GM21526 (cell line): ENCODE results near the gene POLE.

Experiments used
- ATAC-seq: cut with Tn5 transposase; IDR thresholded peaks from one replicate; pipeline ENCODE4 v1.9.1; 2021; ENCODE audit warnings: moderate library complexity; ENCODE audit not compliant: unreplicated experiment, low FRiP score

POLE gene

DNA sequence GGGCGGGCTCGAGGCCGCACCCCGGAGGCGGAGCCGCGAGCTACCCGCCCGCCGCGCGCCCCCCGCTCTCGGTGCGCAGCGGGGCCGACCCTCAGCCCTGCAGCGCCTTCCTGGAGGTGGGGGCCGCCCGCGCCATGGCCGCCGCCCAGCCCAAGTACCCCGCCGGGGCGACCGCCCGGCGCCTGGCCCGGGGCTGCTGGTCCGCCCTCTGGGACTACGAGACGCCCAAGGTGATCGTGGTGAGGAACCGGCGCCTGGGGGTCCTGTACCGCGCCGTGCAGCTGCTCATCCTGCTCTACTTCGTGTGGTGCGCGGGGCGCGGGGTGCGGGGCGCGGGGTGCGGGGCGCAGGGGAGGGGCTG lies 68.5 kb downstream of the POLE start, which contains the start of gene P2RX2:
P2RX2 (plus strand) TSS at position 94 of the 361 bp plus-strand sequence; CDS start at position 135, 41 bp downstream.
- ATAC-seq: no peak

DNA sequence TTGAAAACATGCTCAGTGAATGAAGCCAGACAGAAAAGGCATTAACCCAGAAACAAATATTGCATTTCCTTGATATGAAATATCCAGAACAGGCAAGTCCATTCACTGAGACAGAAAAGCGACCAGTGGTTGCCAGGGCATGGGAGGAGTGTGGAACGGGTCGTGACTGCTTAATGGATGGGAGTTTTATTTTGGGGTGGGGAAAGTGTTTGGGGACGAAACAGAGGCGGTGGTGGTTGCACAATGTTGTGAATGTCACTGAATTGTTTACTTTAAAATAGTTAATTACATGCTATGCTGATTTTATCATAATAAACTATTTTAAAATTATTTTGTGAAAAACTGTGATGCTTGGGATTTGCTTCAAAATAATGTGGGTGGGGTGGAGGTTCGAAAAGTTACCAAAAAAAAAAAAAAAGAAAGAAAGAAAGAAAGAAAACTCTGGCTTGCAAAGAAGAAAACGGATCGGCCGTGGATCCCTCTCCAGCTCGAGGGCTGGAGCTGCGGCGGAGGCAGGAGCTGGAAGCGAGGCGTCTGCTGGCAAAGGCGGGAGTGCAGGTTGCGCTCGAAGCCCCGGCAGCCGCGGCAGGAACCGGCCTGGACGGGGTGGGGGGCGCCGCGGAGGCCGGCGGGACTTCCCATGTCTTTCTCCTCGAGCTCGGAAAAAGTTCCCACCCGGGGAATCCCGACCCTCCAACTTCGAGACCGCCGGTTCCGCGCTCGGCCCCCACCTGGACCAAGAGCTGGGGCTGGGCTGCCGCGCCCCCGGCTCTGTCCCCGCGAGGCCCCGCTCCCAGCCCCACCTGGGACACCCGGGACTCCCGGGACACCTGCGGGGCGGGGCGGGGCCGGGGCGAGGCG lies 69.1 kb downstream of the POLE start:
- ATAC-seq: no peak

DNA sequence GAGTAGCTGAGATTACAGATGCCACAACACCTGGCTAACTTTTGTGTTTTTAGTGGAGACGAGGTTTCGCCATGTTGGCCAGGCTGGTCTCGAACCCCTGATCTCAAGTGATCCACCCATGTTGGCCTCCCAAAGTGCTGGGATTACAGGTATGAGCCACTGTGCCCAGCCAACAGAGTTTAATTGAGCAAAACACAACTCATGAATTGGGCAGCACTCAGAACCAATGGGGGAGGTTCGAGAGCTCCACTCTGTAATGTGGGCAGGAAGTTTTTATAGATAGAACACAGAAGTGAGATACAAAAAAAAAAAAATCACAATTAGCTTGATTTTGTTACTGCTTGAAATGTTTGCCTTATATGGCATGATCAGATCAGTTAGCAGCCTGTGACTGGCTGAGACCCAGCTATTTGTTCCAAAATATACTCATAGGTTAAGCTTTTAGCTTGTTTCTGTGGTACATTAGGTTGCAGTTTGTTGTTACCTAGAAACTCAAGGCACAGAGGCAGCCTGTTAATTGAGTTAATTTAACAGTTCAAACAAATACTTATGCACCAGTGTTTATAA lies 69.9 kb downstream of the POLE start:
- ATAC-seq: no peak

DNA sequence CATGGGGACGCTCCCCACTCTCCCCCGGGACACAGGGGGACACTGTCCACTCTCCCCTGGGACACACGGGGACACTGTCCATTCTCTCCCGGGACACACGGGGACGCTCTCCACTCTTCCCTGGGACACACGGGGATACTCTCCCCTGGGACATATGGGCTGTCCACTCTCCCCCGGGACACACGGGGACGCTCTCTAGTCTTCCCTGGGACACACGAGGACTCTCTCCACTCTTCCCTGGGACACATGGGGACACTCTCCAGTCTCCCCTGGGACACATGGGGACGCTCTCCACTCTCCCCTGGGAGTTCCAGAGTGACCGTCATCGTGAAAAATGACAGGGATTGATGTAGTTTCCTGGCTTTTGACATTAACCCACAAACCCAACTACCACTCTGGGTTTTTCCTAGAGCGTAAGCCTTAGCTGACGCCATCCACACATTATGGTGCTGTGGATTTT lies 71.5 kb downstream of the POLE start:
- ATAC-seq: no peak

DNA sequence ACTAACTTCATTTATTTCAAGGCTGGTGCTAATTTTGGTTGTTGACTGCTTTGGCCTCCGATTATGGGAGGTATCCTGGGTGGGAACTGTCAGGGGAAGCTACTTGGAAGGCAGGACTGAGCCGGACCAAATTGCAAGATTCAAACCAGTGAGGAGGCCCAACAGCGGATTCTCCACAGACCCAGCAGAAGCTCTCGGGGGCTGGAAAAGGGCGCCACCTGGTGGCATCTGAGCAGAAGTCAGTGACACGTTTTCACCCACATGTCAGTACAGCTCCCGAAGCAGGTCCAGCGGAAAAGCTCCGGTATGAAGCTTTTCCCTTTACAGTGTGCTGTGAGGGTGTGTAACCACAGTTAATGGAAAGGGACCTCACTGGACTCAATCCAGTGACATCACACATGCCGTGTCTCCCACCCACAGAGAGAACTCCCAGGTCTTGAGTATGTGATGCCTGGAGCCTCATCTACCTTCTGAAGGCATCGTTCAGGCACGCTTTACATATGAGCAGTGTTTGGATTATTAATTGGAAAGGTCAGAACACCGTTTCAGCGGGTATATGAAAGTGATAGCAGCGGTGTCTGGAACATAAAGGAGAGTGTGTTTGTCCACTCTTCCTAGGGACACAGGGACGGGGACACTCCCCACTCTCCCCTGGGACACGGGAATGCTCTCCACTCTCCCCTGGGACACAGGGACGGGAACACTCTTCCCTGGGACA lies 72.1 kb downstream of the POLE start:
- ATAC-seq: no peak

DNA sequence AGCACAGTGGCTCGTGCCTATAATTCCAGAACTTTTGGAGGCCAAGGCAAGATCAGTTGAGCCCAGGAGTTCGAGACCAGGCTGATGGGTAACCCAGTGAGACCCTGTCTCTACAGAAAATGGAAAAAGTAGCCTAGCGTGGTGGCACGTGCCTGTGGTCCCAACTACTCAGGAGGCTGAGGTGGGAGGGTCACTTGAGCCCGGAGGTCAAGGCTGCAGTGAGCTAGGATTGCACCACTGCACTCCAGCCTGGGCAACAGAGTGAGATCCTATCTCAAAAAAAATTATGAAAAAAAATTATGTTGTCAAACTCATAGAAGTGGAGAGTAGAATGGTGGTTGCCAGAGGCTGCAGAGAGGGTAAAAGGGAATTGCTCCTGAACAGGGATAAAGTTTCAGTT lies 73.1 kb downstream of the POLE start:
- no peak for ATAC-seq

DNA sequence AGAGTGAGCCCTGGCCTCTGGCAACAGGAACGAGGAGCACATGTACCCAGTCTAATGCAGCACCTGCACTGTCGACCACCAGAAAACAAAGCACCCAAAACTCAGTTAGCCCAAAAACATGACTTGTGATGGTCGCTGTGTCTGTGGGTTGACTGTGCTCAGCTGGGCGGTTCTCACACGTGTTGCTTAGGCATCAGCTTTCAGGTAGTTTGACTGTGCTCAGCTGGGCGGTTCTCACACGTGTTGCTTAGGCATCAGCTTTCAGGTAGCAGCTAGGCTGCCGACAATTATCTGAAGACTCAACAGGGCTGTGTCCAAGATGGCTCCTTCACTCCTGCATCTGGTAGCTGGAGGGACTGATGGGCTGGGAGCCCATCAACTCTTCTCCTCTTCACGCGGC lies 75.5 kb downstream of the POLE start:
- no peak for ATAC-seq

DNA sequence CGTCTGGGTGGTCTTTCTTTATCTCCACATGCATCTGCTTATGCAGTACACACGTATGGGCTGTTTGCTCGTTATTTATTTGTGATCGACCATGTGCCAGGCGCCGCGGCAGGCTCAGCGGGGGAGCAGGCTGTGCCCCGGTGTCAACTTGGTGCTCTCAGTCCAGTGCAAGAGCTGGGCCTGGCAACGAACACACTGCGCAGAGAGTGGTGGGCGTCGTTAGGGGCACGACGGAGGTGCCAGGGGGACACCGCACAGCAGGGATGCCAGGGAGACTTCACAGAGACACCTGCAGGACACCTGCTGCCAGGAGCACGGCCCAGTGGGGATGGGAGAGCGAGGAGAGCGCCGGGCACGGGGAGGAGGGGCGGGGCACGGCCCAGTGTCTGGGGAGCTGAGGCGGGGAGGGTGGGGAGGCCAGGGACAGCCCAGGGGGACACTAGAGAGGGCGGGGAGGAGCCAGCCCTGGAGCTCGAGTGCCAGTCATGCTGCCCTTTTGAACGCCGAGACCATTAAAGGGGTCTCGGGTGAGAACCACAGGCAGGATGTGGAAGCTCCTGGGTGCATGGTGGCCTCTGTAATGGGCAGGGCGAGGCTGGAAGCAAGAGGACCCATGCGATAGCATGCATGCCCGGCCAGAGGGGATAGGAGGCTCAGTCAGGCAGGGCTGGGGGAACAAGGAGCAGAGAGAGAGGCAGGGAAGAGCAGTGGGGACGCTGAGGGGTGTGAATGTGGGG lies 76.1 kb downstream of the POLE start:
- no peak for ATAC-seq

DNA sequence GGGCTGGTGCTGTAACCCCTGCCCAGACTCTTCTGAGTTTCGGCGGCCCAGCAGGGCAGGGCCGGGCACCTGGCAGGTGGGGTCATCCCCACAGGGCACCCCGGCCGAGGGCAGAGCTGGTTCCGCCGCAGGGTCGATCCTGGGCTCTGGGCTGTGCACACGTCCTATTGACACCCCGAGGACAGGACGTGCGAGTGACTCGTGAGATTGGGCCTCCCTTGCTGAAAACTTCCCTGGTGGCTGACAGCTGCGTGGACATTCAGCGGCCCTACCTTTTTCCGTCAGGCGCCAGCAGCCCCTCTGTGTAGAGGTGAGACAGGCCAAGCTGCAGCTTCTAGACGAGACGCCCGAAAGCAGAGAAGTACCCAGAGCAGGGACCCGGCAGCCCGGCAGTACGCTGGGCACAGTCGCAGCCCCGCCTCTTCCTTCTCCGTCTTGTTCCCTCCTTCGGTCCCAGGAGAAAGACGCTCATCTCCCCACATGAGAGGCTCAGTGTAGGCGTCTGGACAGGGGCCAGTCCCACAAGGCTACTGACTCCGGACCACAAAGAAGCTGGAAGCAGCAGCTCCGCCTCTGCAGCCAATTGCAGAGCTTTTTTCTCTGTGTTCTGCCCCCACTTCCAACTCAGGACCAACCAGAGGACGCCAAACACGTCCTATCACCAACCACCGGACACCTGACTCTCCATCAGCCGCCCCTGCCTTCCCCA lies 76.9 kb downstream of the POLE start, which contains the start of gene LRCOL1:
LRCOL1 (minus strand) TSS at position 532 of the 709 bp plus-strand sequence. CDS start 4,331 bp downstream, outside the sequence.
- no peak for ATAC-seq

DNA sequence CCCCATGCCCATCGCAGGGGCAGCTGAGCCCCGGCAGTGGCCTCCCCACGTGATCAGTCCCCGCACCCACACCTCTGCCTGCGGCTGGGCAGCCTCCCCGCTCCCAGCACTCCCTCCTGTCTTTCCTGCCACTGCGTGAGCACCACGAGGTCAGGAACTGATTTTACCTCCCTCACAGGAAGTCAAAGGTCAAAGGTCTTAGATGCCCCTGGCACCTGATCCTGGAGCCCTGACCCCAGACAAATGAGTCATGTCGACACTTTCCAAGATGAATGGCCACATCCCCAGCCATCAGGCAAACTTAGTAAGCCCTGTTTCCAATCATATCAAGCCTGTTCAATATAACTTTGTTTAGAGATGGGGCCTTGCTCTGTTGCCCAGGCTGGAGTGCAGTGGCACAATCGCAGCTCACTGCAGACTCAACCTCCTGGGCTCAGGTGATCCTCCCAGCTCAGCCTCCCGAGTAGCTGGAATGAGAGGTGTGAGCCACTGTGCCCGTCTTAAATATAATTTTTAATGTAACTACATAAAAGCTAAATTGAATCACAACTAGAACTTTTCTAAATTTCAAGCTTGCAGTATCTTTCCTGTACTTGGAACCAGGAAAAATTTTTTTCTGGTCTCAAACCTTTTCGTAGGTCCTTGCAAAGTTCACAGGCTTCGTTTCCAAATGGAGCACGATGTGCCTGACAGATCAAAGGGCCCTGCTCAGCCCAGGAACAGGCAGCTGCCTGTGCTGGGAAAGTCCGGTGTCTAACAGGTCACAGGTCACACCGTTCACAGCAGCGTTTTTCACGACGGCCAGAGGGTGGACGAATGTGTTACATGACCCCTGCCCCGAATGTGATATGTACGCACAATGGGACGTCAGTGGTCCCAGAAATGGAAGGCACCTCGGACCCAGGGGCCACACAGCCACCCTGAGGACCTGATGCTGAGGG lies 78.6 kb downstream of the POLE start:
- no peak for ATAC-seq

DNA sequence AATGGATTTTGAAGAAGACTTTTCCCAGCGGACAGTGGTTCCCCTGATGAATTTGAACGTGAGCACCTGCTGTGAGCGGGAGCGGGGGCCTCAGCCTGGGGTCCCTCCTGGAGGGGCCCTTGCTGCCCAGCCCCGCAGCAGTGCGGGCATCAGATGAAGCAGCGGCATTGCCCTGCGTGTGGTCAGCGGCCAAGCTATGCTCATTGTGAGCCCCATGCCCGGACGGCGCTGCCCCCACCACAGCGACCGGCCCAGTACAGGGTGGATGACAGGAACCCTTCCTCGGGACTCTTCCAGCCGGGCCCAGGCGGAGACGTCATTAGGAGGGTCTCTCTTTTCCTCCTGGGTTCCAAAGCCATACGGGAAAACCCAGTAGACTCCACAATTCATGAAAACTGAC lies 80.2 kb downstream of the POLE start:
- no peak for ATAC-seq

DNA sequence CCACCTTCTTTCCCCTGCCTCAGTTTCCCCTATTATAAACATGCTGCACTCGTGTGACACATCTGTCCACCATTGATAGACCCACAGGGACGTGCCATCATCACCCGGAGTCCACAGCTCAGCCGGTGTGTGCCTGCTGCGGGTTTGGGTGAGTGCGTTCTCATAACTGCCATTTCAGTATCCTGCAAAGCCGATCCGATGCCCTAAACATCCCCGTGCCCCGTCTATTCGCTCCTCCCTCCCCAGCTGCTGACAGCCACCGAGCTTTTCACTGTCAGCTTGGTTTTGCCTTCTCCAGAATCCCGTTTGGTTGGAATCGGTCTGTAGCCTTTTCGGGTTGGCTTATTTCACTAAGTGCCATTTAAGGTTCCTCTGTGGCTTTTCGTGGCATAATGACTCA lies 80.7 kb downstream of the POLE start:
- no peak for ATAC-seq

DNA sequence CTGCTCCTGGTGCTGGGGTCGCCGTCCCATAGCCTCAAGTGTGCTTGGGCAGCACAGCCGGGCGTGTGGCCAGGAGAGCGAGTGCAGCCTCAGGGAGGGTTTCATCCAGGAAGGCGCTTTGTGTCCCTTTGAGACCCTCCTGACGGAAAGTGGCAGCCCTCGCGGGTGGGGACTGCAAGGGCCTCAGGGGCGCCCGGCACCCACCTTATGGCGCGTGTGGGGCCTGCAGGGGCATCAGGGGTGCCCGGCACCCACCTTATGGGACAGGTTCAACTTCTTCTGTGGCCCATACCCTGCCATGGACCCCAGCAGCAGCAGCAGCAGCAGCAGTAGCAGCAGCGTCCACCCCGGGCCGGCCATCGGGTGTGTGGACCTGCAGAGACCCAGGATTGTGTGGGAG lies 81.2 kb downstream of the POLE start:
- no peak for ATAC-seq

DNA sequence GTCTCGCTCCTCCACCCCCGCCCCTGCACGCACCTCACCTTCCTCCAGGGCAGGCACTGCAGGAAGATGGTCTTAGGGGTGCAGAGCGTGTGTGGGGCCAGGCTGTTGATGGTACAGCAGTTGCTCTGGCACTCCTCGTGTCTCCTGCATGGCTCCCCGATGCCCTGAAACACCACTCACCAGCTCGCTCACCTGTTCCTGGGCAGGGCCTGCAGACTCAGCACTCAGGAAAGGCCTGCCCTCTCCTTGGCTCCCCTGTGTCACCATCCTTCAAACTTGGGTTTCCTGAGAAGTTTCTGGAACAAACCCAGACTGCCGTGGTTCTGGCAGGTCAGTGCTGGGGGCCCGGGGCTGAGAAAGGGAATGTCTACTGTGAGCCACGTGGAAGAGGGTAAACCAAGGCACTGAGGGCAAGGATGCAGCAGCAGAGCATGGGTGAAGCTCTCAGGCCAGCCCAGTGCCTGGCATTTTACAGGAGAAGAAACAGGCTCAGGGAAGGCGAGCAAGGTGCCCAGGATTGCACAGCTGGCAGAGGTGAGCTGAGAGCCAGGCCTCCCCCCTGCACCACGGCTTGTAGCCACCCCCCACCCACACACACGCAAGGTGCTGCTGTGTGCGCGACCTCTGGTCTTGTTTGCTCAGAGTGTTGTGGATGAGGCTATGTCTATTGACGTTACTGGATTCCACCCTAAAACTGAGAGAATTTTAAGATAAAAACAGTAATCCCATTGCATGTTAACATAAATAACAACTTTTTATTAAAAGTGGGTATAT lies 82.3 kb downstream of the POLE start:
- ATAC-seq: no peak

DNA sequence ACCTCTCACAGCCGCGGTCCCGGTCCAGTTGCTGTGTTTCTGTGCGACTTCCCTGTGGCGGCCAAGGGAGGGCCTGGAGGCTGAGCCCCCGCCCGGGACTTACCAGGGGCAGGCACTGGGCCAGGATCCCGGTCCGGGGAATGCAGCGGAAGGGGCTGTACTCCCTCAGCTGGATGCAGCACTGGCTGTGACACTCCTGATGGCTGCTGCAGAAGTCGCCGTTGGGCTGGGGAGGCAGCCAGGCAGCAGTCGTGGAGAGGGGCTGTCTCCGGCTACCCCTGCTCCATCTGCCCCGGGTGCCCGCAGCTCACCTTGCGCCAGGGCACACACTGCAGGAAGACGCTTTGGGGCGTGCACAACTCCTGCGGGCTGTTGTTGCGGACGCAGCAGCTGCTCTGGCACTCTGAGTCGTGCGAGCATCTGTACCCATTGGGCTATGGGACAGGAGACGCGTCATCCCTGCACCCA lies 83.0 kb downstream of the POLE start:
- no peak for ATAC-seq

DNA sequence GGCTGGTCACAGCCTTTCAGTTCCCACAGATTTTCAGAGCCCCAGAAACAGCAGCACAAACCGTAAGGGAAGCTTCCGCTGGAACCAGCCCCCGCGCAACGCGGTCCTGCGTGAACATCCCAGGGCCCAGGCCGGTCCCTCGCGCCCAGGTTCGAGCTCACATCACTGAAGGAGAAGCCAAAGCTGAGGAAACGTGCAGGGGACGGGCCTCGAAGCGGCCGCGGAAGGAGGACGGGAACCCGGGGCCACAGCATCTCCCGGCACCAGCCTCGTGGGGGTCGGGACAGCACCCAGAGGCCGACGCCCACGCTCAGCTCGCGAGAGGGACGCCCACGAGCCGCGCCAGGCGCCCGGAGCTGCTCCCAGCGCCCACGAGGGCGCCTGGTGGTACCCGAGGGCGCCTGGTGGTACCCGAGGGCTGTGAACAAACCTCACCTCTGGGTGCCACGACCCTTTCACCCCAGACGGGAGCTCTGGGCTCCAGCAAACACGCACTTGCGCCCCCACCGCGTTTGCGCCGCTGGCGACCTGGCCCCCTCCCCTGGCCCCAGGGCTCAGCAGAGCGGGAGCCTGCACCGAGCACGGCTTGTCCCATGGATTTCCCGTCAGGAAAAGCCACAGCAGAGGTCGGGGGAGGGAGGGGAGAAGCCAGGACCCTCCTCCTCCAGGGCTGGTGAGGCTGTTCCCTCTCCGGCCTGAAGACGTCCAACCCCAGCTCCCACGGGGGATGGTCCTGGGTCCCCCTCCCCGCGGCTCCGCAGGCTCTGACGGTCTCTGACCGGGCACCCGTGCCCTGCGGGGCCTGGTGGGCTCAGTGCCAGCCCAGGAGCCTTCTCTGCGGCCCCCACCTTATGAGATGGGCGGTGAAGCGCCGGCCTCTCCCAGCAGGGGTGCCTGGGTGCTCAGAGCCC lies 83.6 kb downstream of the POLE start:
- no peak for ATAC-seq

DNA sequence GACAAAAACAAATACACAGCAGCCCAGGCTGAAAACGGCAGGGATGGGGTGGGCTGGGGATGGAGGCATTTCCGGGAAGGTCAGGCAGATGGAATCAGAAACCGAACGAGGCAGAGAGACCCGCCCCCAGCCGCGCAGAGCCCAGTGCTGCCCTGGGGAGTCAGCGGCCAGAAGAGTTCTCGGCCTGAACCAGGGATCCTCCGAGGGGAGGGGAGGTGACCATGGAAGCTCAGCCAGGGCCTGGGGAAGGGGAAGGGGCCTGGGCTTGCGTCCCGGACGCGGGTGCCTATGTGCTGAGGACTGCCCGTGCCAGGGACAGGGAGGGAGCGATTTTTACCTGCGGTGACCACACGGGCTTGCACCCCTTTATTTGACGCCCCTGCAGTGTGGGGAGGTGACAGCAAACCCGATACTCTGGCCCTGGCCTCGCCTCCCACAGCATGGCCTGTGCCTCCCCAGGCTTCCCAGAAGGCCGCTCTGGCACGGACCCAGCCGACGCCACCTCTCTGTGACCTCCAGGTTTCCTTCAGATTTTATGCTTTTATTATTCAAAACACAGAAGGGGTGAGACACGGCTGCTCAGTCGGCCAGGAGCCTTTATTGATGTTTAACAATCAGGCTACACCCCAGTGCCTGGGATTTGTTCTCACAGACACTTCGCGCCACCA lies 84.4 kb downstream of the POLE start:
- ATAC-seq: no peak
